NCI-H146 treated with DMSO at 0.1 percent for 48 hours (cell line): ENCODE results near the gene KMT2E.
A peak's percentile ranks its signal among the peaks of the same experiment; 100 is the strongest.
"Not testable (repeated sequence)": the region's sequence is repeated elsewhere in the genome, so short reads cannot be mapped to it uniquely, and the experiment has no call there.

Source experiments
- DNase-seq: peaks from one replicate; lab custom pipeline; 2025; ENCODE audit not compliant: unreplicated experiment; lab: John Stamatoyannopoulos, UW

KMT2E gene

GRCh38 chr7:104981672-104982037, 32.4 kb upstream of the KMT2E start:
- DNase-seq: no peak

GRCh38 chr7:104982308-104983075, 31.5 kb upstream of the KMT2E start:
- DNase-seq: no peak

- DNase-seq: peak; percentile 66
These were observed 30.9 kb upstream of the KMT2E start for GRCh38 chr7:104983076-104983577.

- DNase-seq: peak; percentile 74
These were observed 30.1 kb upstream of the KMT2E start for GRCh38 chr7:104983578-104984539.

- DNase-seq: no peak
These were observed 29.3 kb upstream of the KMT2E start for GRCh38 chr7:104984585-104985258.

- DNase-seq: no peak
These were observed 28.8 kb upstream of the KMT2E start for GRCh38 chr7:104985259-104985617.

GRCh38 chr7:104986628-104987259, 27.3 kb upstream of the KMT2E start:
- no peak for DNase-seq

GRCh38 chr7:104987403-104987802, 26.6 kb upstream of the KMT2E start:
- DNase-seq: not testable (repeated sequence)

- DNase-seq: no peak
These were observed 23.0 kb upstream of the KMT2E start for GRCh38 chr7:104990983-104991382.

GRCh38 chr7:104992306-104992705, 21.7 kb upstream of the KMT2E start:
- no peak for DNase-seq

- DNase-seq: no peak
These were observed 20.7 kb upstream of the KMT2E start for GRCh38 chr7:104993217-104993862.

- DNase-seq: no peak
These were observed 15.8 kb upstream of the KMT2E start for GRCh38 chr7:104998040-104998752.

GRCh38 chr7:105000200-105000599, 13.8 kb upstream of the KMT2E start:
- no peak for DNase-seq

- DNase-seq: no peak
These were observed 13.1 kb upstream of the KMT2E start for GRCh38 chr7:105000927-105001336.

- DNase-seq: no peak
These were observed 12.3 kb upstream of the KMT2E start for GRCh38 chr7:105001652-105002184.

GRCh38 chr7:105003275-105003674, 10.7 kb upstream of the KMT2E start:
- DNase-seq: no peak

GRCh38 chr7:105003872-105004510, 10.0 kb upstream of the KMT2E start:
- no peak for DNase-seq

- DNase-seq: not testable (repeated sequence)
These were observed 9.0 kb upstream of the KMT2E start for GRCh38 chr7:105005006-105005405.

GRCh38 chr7:105005486-105005885, 8.5 kb upstream of the KMT2E start:
- DNase-seq: not testable (repeated sequence)
